Measurements from ENCODE around the gene GHR. TPM values are rescaled to one million over a fixed set of nuclear protein-coding genes. Genes with fewer than 3 reads are reported as not detected.

Gene GHR
- total and polyA plus RNA-seq, 8 donors = 0.87 to 34.8 (median 7.8) TPM

- intact Hi-C loops (cut with DNase I; ENCODE audit: low total_unique reads) = no loop called here
These were observed 26.0 kb upstream of the GHR start for GRCh38 chr5:42397267-42397666.

GRCh38 chr5:42399702-42400101 lies 23.5 kb upstream of the GHR start:
- Histone ChIP-seq H3K4me1 (peaks cover 0 to 4% (median 0%) of the 10 kb centered on the region in 4 donors), H3K4me3 (no peak overlapping the region), H3K36me3 (no peaks in the 10 kb centered on the region), H3K9me3 (no peaks in the 10 kb centered on the region), H3K27me3 (no peaks in the 10 kb centered on the region), H3K27ac (no peak overlapping the region)
- TF ChIP-seq CTCF (IDR thresholded peaks at IDR 0.05) (no peak), EP300 (IDR thresholded peaks at IDR 0.05) (no peak), POLR2A (IDR thresholded peaks at IDR 0.05) (no peak), POLR2AphosphoS5 (IDR thresholded peaks at IDR 0.05) (no peak)
- no peak for DNase-seq
- WGBS, 5 donors = 22 to 50% (median 37%) methylated on average over 2 of the region's 2 CpGs
- intact Hi-C loops (cut with DNase I; ENCODE audit: low total_unique reads) = no loop called here

More at GRCh38 chr5:42397267-42397666, 26.0 kb upstream of the GHR start:
- H3K4me1 ChIP-seq = no peaks in the 10 kb centered on the region
- H3K27me3 ChIP-seq = no peaks in the 10 kb centered on the region
- H3K36me3 ChIP-seq = no peaks in the 10 kb centered on the region
- no peak for DNase-seq
- H3K9me3 ChIP-seq = peaks cover 5 to 12% (median 8%) of the 10 kb centered on the region in 4 donors
- no peak overlapping the region for H3K4me3 ChIP-seq
- no peak overlapping the region for H3K27ac ChIP-seq
- TF ChIP-seq CTCF (IDR thresholded peaks at IDR 0.05) (no peak), POLR2A (IDR thresholded peaks at IDR 0.05) (no peak), POLR2AphosphoS5 (IDR thresholded peaks at IDR 0.05) (no peak), EP300 (IDR thresholded peaks at IDR 0.05) (no peak)
- 83 to 97% (median 88%) methylated on average over 4 to 8 of the region's 8 CpGs for WGBS, 5 donors

GRCh38 chr5:42400474-42400873 lies 22.8 kb upstream of the GHR start:
- 85 to 96% (median 94%) methylated on average over 3 of the region's 3 CpGs for WGBS, 5 donors
- no peaks in the 10 kb centered on the region for H3K36me3 ChIP-seq
- TF ChIP-seq EP300 (IDR thresholded peaks at IDR 0.05) = no peak
- TF ChIP-seq POLR2AphosphoS5 (IDR thresholded peaks at IDR 0.05) = no peak
- no peak for TF ChIP-seq POLR2A (IDR thresholded peaks at IDR 0.05)
- no peak for TF ChIP-seq CTCF (IDR thresholded peaks at IDR 0.05)
- H3K4me1 ChIP-seq = peaks cover 0 to 10% (median 0%) of the 10 kb centered on the region in 4 donors
- no peaks in the 10 kb centered on the region for H3K27me3 ChIP-seq
- no peak overlapping the region for H3K4me3 ChIP-seq
- no peaks in the 10 kb centered on the region for H3K9me3 ChIP-seq
- intact Hi-C loops (cut with DNase I; ENCODE audit: low total_unique reads) = no loop called here
- DNase-seq = no peak
- no peak overlapping the region for H3K27ac ChIP-seq

GRCh38 chr5:42403236-42403635 lies 20.0 kb upstream of the GHR start:
- WGBS, 5 donors = 88 to 97% (median 89%) methylated on average over 2 of the region's 2 CpGs
- no peak for DNase-seq
- intact Hi-C loops (cut with DNase I; ENCODE audit: low total_unique reads) = no loop called here
- Histone ChIP-seq H3K9me3 (no peaks in the 10 kb centered on the region), H3K27ac (no peak overlapping the region), H3K4me3 (no peak overlapping the region), H3K36me3 (no peaks in the 10 kb centered on the region), H3K4me1 (peaks cover 0 to 10% (median 0%) of the 10 kb centered on the region in 4 donors), H3K27me3 (no peaks in the 10 kb centered on the region)
- TF ChIP-seq POLR2AphosphoS5 (IDR thresholded peaks at IDR 0.05) (no peak), POLR2A (IDR thresholded peaks at IDR 0.05) (no peak), EP300 (IDR thresholded peaks at IDR 0.05) (no peak), CTCF (IDR thresholded peaks at IDR 0.05) (no peak)

Measured in stomach (tissue), 9 donors.